Measurements from ENCODE around the gene RFTN1.

RFTN1 gene

GRCh38 chr3:16509721-16510619 is 3.5 kb downstream of the RFTN1 start:
- ATAC-seq (replicated peaks; ENCODE audit: extremely low read depth, poor library complexity, severe bottlenecking): no peak
- DNase-seq (ENCODE audit: low spot score in 2 of 2): no peak
- H3K27me3 Mint-ChIP-seq: no peaks in the 10 kb centered on the region

GRCh38 chr3:16508591-16508995 is 4.9 kb downstream of the RFTN1 start:
- H3K36me3 Mint-ChIP-seq (ENCODE audit: insufficient read depth): peaks cover 33% of the 10 kb centered on the region
- ATAC-seq (replicated peaks; ENCODE audit: extremely low read depth, poor library complexity, severe bottlenecking): no peak
- peak overlapping the region; percentile 62 for H3K4me3 Mint-ChIP-seq
- peak overlapping the region; percentile 58 for H3K27ac Mint-ChIP-seq (ENCODE audit: low read depth)
- H3K9me3 Mint-ChIP-seq: no peaks in the 10 kb centered on the region
- DNase-seq (ENCODE audit: low spot score in 2 of 2): no peak
- no peaks in the 10 kb centered on the region for H3K27me3 Mint-ChIP-seq
- peaks cover 75% of the 10 kb centered on the region for H3K4me1 Mint-ChIP-seq

More at GRCh38 chr3:16509721-16510619, 3.5 kb downstream of the RFTN1 start:
- H3K4me1 Mint-ChIP-seq: peaks cover 75% of the 10 kb centered on the region
- peak overlapping the region; percentile 99 for H3K27ac Mint-ChIP-seq (ENCODE audit: low read depth)
- H3K4me3 Mint-ChIP-seq: peak overlapping the region; percentile 97
- H3K36me3 Mint-ChIP-seq (ENCODE audit: insufficient read depth): peaks cover 38% of the 10 kb centered on the region
- H3K9me3 Mint-ChIP-seq: no peaks in the 10 kb centered on the region

- peaks cover 78% of the 10 kb centered on the region for H3K4me1 Mint-ChIP-seq
- no peaks in the 10 kb centered on the region for H3K9me3 Mint-ChIP-seq
- peak overlapping the region; percentile 58 for H3K27ac Mint-ChIP-seq (ENCODE audit: low read depth)
- DNase-seq (ENCODE audit: low spot score in 2 of 2) (no peak), ATAC-seq (replicated peaks; ENCODE audit: extremely low read depth, poor library complexity, severe bottlenecking) (no peak)
- peaks cover 32% of the 10 kb centered on the region for H3K36me3 Mint-ChIP-seq (ENCODE audit: insufficient read depth)
- H3K27me3 Mint-ChIP-seq: no peaks in the 10 kb centered on the region
- H3K4me3 Mint-ChIP-seq: peak overlapping the region; percentile 62
Measured at GRCh38 chr3:16508243-16508578, 5.3 kb downstream of the RFTN1 start.

GRCh38 chr3:16507578-16508242 is 5.8 kb downstream of the RFTN1 start:
- DNase-seq (ENCODE audit: low spot score in 2 of 2) (no peak), ATAC-seq (replicated peaks; ENCODE audit: extremely low read depth, poor library complexity, severe bottlenecking) (no peak)
- Mint-ChIP-seq H3K27me3 (no peaks in the 10 kb centered on the region), H3K9me3 (no peaks in the 10 kb centered on the region), H3K27ac (ENCODE audit: low read depth) (peak overlapping the region; percentile 58), H3K36me3 (ENCODE audit: insufficient read depth) (peaks cover 29% of the 10 kb centered on the region), H3K4me3 (peak overlapping the region; percentile 62), H3K4me1 (peaks cover 83% of the 10 kb centered on the region)

- peak overlapping the region; percentile 58 for H3K27ac Mint-ChIP-seq (ENCODE audit: low read depth)
- no peaks in the 10 kb centered on the region for H3K9me3 Mint-ChIP-seq
- peaks cover 26% of the 10 kb centered on the region for H3K36me3 Mint-ChIP-seq (ENCODE audit: insufficient read depth)
- DNase-seq (ENCODE audit: low spot score in 2 of 2) (no peak), ATAC-seq (replicated peaks; ENCODE audit: extremely low read depth, poor library complexity, severe bottlenecking) (no peak)
- H3K4me3 Mint-ChIP-seq: peak overlapping the region; percentile 62
- H3K4me1 Mint-ChIP-seq: peaks cover 87% of the 10 kb centered on the region
- H3K27me3 Mint-ChIP-seq: no peaks in the 10 kb centered on the region
Measured at GRCh38 chr3:16506884-16507577, 6.5 kb downstream of the RFTN1 start.

- H3K36me3 Mint-ChIP-seq (ENCODE audit: insufficient read depth): peaks cover 23% of the 10 kb centered on the region
- DNase-seq (ENCODE audit: low spot score in 2 of 2) (no peak), ATAC-seq (replicated peaks; ENCODE audit: extremely low read depth, poor library complexity, severe bottlenecking) (no peak)
- H3K4me1 Mint-ChIP-seq: peaks cover 83% of the 10 kb centered on the region
- no peaks in the 10 kb centered on the region for H3K27me3 Mint-ChIP-seq
- H3K27ac Mint-ChIP-seq (ENCODE audit: low read depth): peak overlapping the region; percentile 58
- no peaks in the 10 kb centered on the region for H3K9me3 Mint-ChIP-seq
- no peak overlapping the region for H3K4me3 Mint-ChIP-seq
Measured at GRCh38 chr3:16506451-16506850, 7.0 kb downstream of the RFTN1 start.

- ATAC-seq (replicated peaks; ENCODE audit: extremely low read depth, poor library complexity, severe bottlenecking): no peak
- Mint-ChIP-seq H3K36me3 (ENCODE audit: insufficient read depth) (peaks cover 19% of the 10 kb centered on the region), H3K9me3 (no peaks in the 10 kb centered on the region), H3K27ac (ENCODE audit: low read depth) (peak overlapping the region; percentile 16), H3K4me1 (peaks cover 73% of the 10 kb centered on the region), H3K4me3 (peak overlapping the region; percentile 1), H3K27me3 (no peaks in the 10 kb centered on the region)
- no peak for DNase-seq (ENCODE audit: low spot score in 2 of 2)
Measured at GRCh38 chr3:16504692-16505091, 8.8 kb downstream of the RFTN1 start.

GRCh38 chr3:16504242-16504641 is 9.3 kb downstream of the RFTN1 start:
- H3K27me3 Mint-ChIP-seq: no peaks in the 10 kb centered on the region
- H3K36me3 Mint-ChIP-seq (ENCODE audit: insufficient read depth): peaks cover 21% of the 10 kb centered on the region
- peaks cover 76% of the 10 kb centered on the region for H3K4me1 Mint-ChIP-seq
- H3K27ac Mint-ChIP-seq (ENCODE audit: low read depth): peak overlapping the region; percentile 16
- H3K4me3 Mint-ChIP-seq: peak overlapping the region; percentile 1
- H3K9me3 Mint-ChIP-seq: no peaks in the 10 kb centered on the region
- no peak for ATAC-seq (replicated peaks; ENCODE audit: extremely low read depth, poor library complexity, severe bottlenecking)
- no peak for DNase-seq (ENCODE audit: low spot score in 2 of 2)

- H3K4me1 Mint-ChIP-seq: peaks cover 78% of the 10 kb centered on the region
Measured at GRCh38 chr3:16503191-16503776, 10.2 kb downstream of the RFTN1 start.

GRCh38 chr3:16502347-16502908 is 11.1 kb downstream of the RFTN1 start:
- H3K36me3 Mint-ChIP-seq (ENCODE audit: insufficient read depth): peaks cover 16% of the 10 kb centered on the region
- DNase-seq (ENCODE audit: low spot score in 2 of 2) (no peak), ATAC-seq (replicated peaks; ENCODE audit: extremely low read depth, poor library complexity, severe bottlenecking) (no peak)
- H3K27me3 Mint-ChIP-seq: no peaks in the 10 kb centered on the region
- H3K9me3 Mint-ChIP-seq: no peaks in the 10 kb centered on the region
- H3K4me1 Mint-ChIP-seq: peaks cover 78% of the 10 kb centered on the region
- H3K27ac Mint-ChIP-seq (ENCODE audit: low read depth): peak overlapping the region; percentile 83
- no peak overlapping the region for H3K4me3 Mint-ChIP-seq

More at GRCh38 chr3:16503191-16503776, 10.2 kb downstream of the RFTN1 start:
- peaks cover 23% of the 10 kb centered on the region for H3K36me3 Mint-ChIP-seq (ENCODE audit: insufficient read depth)
- no peaks in the 10 kb centered on the region for H3K27me3 Mint-ChIP-seq
- ATAC-seq (replicated peaks; ENCODE audit: extremely low read depth, poor library complexity, severe bottlenecking) (no peak), DNase-seq (ENCODE audit: low spot score in 2 of 2) (no peak)
- H3K9me3 Mint-ChIP-seq: no peaks in the 10 kb centered on the region
- H3K4me3 Mint-ChIP-seq: no peak overlapping the region
- peak overlapping the region; percentile 80 for H3K27ac Mint-ChIP-seq (ENCODE audit: low read depth)

- DNase-seq (ENCODE audit: low spot score in 2 of 2): no peak
- no peak for ATAC-seq (replicated peaks; ENCODE audit: extremely low read depth, poor library complexity, severe bottlenecking)
- Mint-ChIP-seq H3K27me3 (no peaks in the 10 kb centered on the region), H3K4me3 (no peak overlapping the region), H3K9me3 (no peaks in the 10 kb centered on the region), H3K27ac (ENCODE audit: low read depth) (no peak overlapping the region), H3K4me1 (peaks cover 84% of the 10 kb centered on the region), H3K36me3 (ENCODE audit: insufficient read depth) (peaks cover 15% of the 10 kb centered on the region)
Measured at GRCh38 chr3:16501376-16501775, 12.1 kb downstream of the RFTN1 start.

- DNase-seq (ENCODE audit: low spot score in 2 of 2): no peak
- Mint-ChIP-seq H3K4me1 (peaks cover 84% of the 10 kb centered on the region), H3K27ac (ENCODE audit: low read depth) (no peak overlapping the region), H3K27me3 (no peaks in the 10 kb centered on the region), H3K36me3 (ENCODE audit: insufficient read depth) (peaks cover 14% of the 10 kb centered on the region), H3K4me3 (no peak overlapping the region), H3K9me3 (no peaks in the 10 kb centered on the region)
- no peak for ATAC-seq (replicated peaks; ENCODE audit: extremely low read depth, poor library complexity, severe bottlenecking)
Measured at GRCh38 chr3:16500911-16501310, 12.6 kb downstream of the RFTN1 start.
